ENCODE results near the gene KCNC4.
A peak's percentile ranks its signal among the peaks of the same experiment; 100 is the strongest.

KCNC4 gene

GRCh38 chr1:110200666-110201065, 9.4 kb upstream of the KCNC4 start:
- whole genome bisulfite sequencing: 54% methylated on average over 8 of the region's 14 CpGs
- Histone ChIP-seq H3K79me1 (replicated peaks; ENCODE audit: low read length, poor library complexity, severe bottlenecking) (no peaks in the 10 kb centered on the region), H3K23ac (ENCODE audit: low read length in 2 of 2) (no peak overlapping the region)

GRCh38 chr1:110201157-110201825, 8.8 kb upstream of the KCNC4 start:
- Histone ChIP-seq H2BK120ac (ENCODE audit: low read depth, low read length) (no peak overlapping the region), H2AFZ (ENCODE audit: low read depth, low read length) (no peak overlapping the region), H3K79me1 (replicated peaks; ENCODE audit: low read length, poor library complexity, severe bottlenecking) (no peaks in the 10 kb centered on the region), H2BK15ac (ENCODE audit: low read depth, poor library complexity, severe bottlenecking) (no peak overlapping the region), H3K14ac (ENCODE audit: low read length in 2 of 2) (no peak overlapping the region), H2BK12ac (ENCODE audit: low read length in 2 of 2) (no peak overlapping the region), H4K8ac (ENCODE audit: low read length) (no peak overlapping the region), H4K91ac (ENCODE audit: low read length) (no peak overlapping the region), H3K9me3 (ENCODE audit: control insufficient read depth, low read length) (no peaks in the 10 kb centered on the region), H3K9ac (ENCODE audit: low read length) (no peak overlapping the region), H2BK5ac (ENCODE audit: low read depth, low read length, poor library complexity, severe bottlenecking) (no peak overlapping the region), H2AK5ac (ENCODE audit: low read length, severe bottlenecking) (no peak overlapping the region), H3K18ac (ENCODE audit: low read depth in 1 of 2, low read length in 2 of 2) (no peak overlapping the region), H3K27me3 (ENCODE audit: control insufficient read depth in 1 of 2, insufficient read depth in 1 of 2, low read length in 2 of 2) (peaks cover 0 to 11% of the 10 kb centered on the region in 2 experiments), H3K4ac (ENCODE audit: low read depth in 1 of 2, low read length in 2 of 2) (no peak overlapping the region), H3K23ac (ENCODE audit: low read length in 2 of 2) (no peak overlapping the region), H3K4me3 (ENCODE audit: insufficient read depth in 1 of 2, low read depth in 1 of 2, low read length in 2 of 2) (no peak overlapping the region), H3K4me2 (ENCODE audit: low read length, poor library complexity, severe bottlenecking) (no peak overlapping the region), H3K36me3 (ENCODE audit: control insufficient read depth in 1 of 2, insufficient read depth in 2 of 2, low read depth in 1 of 2, low read length in 2 of 2) (no peaks in the 10 kb centered on the region), H3K4me1 (ENCODE audit: control insufficient read depth, insufficient read depth, low read depth, low read length) (peaks cover 8% of the 10 kb centered on the region), H3K27ac (ENCODE audit: low read length, poor library complexity, severe bottlenecking) (no peak overlapping the region)
- WGBS: 91% methylated on average over 10 of the region's 10 CpGs
- DNase-seq: no peak

More at GRCh38 chr1:110200666-110201065, 9.4 kb upstream of the KCNC4 start:
- H3K18ac ChIP-seq (ENCODE audit: low read depth in 1 of 2, low read length in 2 of 2): no peak overlapping the region
- no peaks in the 10 kb centered on the region for H3K36me3 ChIP-seq (ENCODE audit: control insufficient read depth in 1 of 2, insufficient read depth in 2 of 2, low read depth in 1 of 2, low read length in 2 of 2)
- no peak overlapping the region for H2AK5ac ChIP-seq (ENCODE audit: low read length, severe bottlenecking)
- H4K8ac ChIP-seq (ENCODE audit: low read length): no peak overlapping the region
- no peak overlapping the region for H3K27ac ChIP-seq (ENCODE audit: low read length, poor library complexity, severe bottlenecking)
- H3K4me3 ChIP-seq (ENCODE audit: insufficient read depth in 1 of 2, low read depth in 1 of 2, low read length in 2 of 2): no peak overlapping the region
- no peak overlapping the region for H2BK120ac ChIP-seq (ENCODE audit: low read depth, low read length)
- H3K4me2 ChIP-seq (ENCODE audit: low read length, poor library complexity, severe bottlenecking): no peak overlapping the region
- no peak overlapping the region for H2BK5ac ChIP-seq (ENCODE audit: low read depth, low read length, poor library complexity, severe bottlenecking)
- no peak overlapping the region for H2AFZ ChIP-seq (ENCODE audit: low read depth, low read length)
- no peak overlapping the region for H2BK15ac ChIP-seq (ENCODE audit: low read depth, poor library complexity, severe bottlenecking)
- peak overlapping the region; percentile 0 for H4K91ac ChIP-seq (ENCODE audit: low read length)
- H3K4me1 ChIP-seq (ENCODE audit: control insufficient read depth, insufficient read depth, low read depth, low read length): peaks cover 8% of the 10 kb centered on the region
- no peak overlapping the region for H3K9ac ChIP-seq (ENCODE audit: low read length)
- H3K4ac ChIP-seq (ENCODE audit: low read depth in 1 of 2, low read length in 2 of 2): no peak overlapping the region
- peak; percentile 12 for DNase-seq
- peaks cover 0 to 5% of the 10 kb centered on the region in 2 experiments for H3K27me3 ChIP-seq (ENCODE audit: control insufficient read depth in 1 of 2, insufficient read depth in 1 of 2, low read length in 2 of 2)
- no peaks in the 10 kb centered on the region for H3K9me3 ChIP-seq (ENCODE audit: control insufficient read depth, low read length)
- no peak overlapping the region for H3K14ac ChIP-seq (ENCODE audit: low read length in 2 of 2)
- no peak overlapping the region for H2BK12ac ChIP-seq (ENCODE audit: low read length in 2 of 2)

- Histone ChIP-seq H3K4me1 (ENCODE audit: control insufficient read depth, insufficient read depth, low read depth, low read length) (peaks cover 8% of the 10 kb centered on the region), H3K23ac (ENCODE audit: low read length in 2 of 2) (no peak overlapping the region), H2BK15ac (ENCODE audit: low read depth, poor library complexity, severe bottlenecking) (no peak overlapping the region), H3K79me1 (replicated peaks; ENCODE audit: low read length, poor library complexity, severe bottlenecking) (no peaks in the 10 kb centered on the region), H3K27me3 (ENCODE audit: control insufficient read depth in 1 of 2, insufficient read depth in 1 of 2, low read length in 2 of 2) (peaks cover 0 to 27% of the 10 kb centered on the region in 2 experiments), H3K4me3 (ENCODE audit: insufficient read depth in 1 of 2, low read depth in 1 of 2, low read length in 2 of 2) (no peak overlapping the region), H2BK5ac (ENCODE audit: low read depth, low read length, poor library complexity, severe bottlenecking) (no peak overlapping the region), H3K27ac (ENCODE audit: low read length, poor library complexity, severe bottlenecking) (no peak overlapping the region), H2BK12ac (ENCODE audit: low read length in 2 of 2) (no peak overlapping the region), H3K9me3 (ENCODE audit: control insufficient read depth, low read length) (no peaks in the 10 kb centered on the region), H2AK5ac (ENCODE audit: low read length, severe bottlenecking) (no peak overlapping the region), H2AFZ (ENCODE audit: low read depth, low read length) (no peak overlapping the region), H3K14ac (ENCODE audit: low read length in 2 of 2) (no peak overlapping the region), H3K4me2 (ENCODE audit: low read length, poor library complexity, severe bottlenecking) (no peak overlapping the region), H2BK120ac (ENCODE audit: low read depth, low read length) (no peak overlapping the region), H3K9ac (ENCODE audit: low read length) (peak overlapping the region; percentile 17), H3K36me3 (ENCODE audit: control insufficient read depth in 1 of 2, insufficient read depth in 2 of 2, low read depth in 1 of 2, low read length in 2 of 2) (no peaks in the 10 kb centered on the region), H4K8ac (ENCODE audit: low read length) (no peak overlapping the region), H4K91ac (ENCODE audit: low read length) (no peak overlapping the region), H3K18ac (ENCODE audit: low read depth in 1 of 2, low read length in 2 of 2) (no peak overlapping the region), H3K4ac (ENCODE audit: low read depth in 1 of 2, low read length in 2 of 2) (no peak overlapping the region)
- 0% methylated on average over 2 of the region's 6 CpGs for WGBS
- peak; percentile 73 for DNase-seq
These were observed 7.0 kb upstream of the KCNC4 start for GRCh38 chr1:110203021-110203661.

- Histone ChIP-seq H2BK120ac (ENCODE audit: low read depth, low read length) (no peak overlapping the region), H3K9me3 (ENCODE audit: control insufficient read depth, low read length) (no peaks in the 10 kb centered on the region), H3K36me3 (ENCODE audit: control insufficient read depth in 1 of 2, insufficient read depth in 2 of 2, low read depth in 1 of 2, low read length in 2 of 2) (no peaks in the 10 kb centered on the region), H3K23ac (ENCODE audit: low read length in 2 of 2) (no peak overlapping the region), H3K79me1 (replicated peaks; ENCODE audit: low read length, poor library complexity, severe bottlenecking) (no peaks in the 10 kb centered on the region), H3K4me1 (ENCODE audit: control insufficient read depth, insufficient read depth, low read depth, low read length) (peaks cover 16% of the 10 kb centered on the region), H3K18ac (ENCODE audit: low read depth in 1 of 2, low read length in 2 of 2) (no peak overlapping the region), H2AFZ (ENCODE audit: low read depth, low read length) (no peak overlapping the region), H2BK5ac (ENCODE audit: low read depth, low read length, poor library complexity, severe bottlenecking) (no peak overlapping the region), H2AK5ac (ENCODE audit: low read length, severe bottlenecking) (no peak overlapping the region), H3K9ac (ENCODE audit: low read length) (no peak overlapping the region), H3K27me3 (ENCODE audit: control insufficient read depth in 1 of 2, insufficient read depth in 1 of 2, low read length in 2 of 2) (peaks cover 0 to 40% of the 10 kb centered on the region in 2 experiments), H3K4me2 (ENCODE audit: low read length, poor library complexity, severe bottlenecking) (no peak overlapping the region), H3K4ac (ENCODE audit: low read depth in 1 of 2, low read length in 2 of 2) (no peak overlapping the region), H2BK12ac (ENCODE audit: low read length in 2 of 2) (no peak overlapping the region), H3K14ac (ENCODE audit: low read length in 2 of 2) (no peak overlapping the region), H3K27ac (ENCODE audit: low read length, poor library complexity, severe bottlenecking) (no peak overlapping the region), H4K8ac (ENCODE audit: low read length) (no peak overlapping the region), H2BK15ac (ENCODE audit: low read depth, poor library complexity, severe bottlenecking) (no peak overlapping the region), H3K4me3 (ENCODE audit: insufficient read depth in 1 of 2, low read depth in 1 of 2, low read length in 2 of 2) (no peak overlapping the region), H4K91ac (ENCODE audit: low read length) (no peak overlapping the region)
- no peak for DNase-seq
- WGBS: 72% methylated on average over 3 of the region's 4 CpGs
These were observed 5.0 kb upstream of the KCNC4 start for GRCh38 chr1:110205156-110205555.

Data from mesenchymal stem cell (in vitro differentiated cells and primary cell).